ENCODE data around the gene GFM1. TPM values are rescaled to one million over a fixed set of nuclear protein-coding genes. Genes with fewer than 3 reads are reported as not detected.

Gene GFM1
- total and polyA plus RNA-seq, 2 of the 13 experiments (the other 11 are each of a cell fraction or from before 2014, with no cell fraction given), result 10.5 to 59.0 TPM

GRCh38 chr3:158644345-158644908 lies at the start of gene GFM1 (continued):
- TF ChIP-seq, protein P1, sequence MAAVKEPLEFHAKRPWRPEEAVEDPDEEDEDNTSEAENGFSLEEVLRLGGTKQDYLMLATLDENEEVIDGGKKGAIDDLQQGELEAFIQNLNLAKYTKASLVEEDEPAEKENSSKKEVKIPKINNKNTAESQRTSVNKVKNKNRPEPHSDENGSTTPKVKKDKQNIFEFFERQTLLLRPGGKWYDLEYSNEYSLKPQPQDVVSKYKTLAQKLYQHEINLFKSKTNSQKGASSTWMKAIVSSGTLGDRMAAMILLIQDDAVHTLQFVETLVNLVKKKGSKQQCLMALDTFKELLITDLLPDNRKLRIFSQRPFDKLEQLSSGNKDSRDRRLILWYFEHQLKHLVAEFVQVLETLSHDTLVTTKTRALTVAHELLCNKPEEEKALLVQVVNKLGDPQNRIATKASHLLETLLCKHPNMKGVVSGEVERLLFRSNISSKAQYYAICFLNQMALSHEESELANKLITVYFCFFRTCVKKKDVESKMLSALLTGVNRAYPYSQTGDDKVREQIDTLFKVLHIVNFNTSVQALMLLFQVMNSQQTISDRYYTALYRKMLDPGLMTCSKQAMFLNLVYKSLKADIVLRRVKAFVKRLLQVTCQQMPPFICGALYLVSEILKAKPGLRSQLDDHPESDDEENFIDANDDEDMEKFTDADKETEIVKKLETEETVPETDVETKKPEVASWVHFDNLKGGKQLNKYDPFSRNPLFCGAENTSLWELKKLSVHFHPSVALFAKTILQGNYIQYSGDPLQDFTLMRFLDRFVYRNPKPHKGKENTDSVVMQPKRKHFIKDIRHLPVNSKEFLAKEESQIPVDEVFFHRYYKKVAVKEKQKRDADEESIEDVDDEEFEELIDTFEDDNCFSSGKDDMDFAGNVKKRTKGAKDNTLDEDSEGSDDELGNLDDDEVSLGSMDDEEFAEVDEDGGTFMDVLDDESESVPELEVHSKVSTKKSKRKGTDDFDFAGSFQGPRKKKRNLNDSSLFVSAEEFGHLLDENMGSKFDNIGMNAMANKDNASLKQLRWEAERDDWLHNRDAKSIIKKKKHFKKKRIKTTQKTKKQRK (IDR thresholded peaks at IDR 0.05; ENCODE audit: low read length), result no peak
- TF ChIP-seq EHMT2 (IDR thresholded peaks at IDR 0.05; ENCODE audit: borderline replicate concordance, low read depth, low read length) (peak; percentile 96), CREBL2 (CRISPR knock-in tag; IDR thresholded peaks at IDR 0.05; ENCODE audit: borderline replicate concordance) (peak; percentile 79; the same call in 1 of the 2 replicates), NFYC (CRISPR knock-in tag; IDR thresholded peaks at IDR 0.05) (peak; percentile 78), ZBTB25 (CRISPR knock-in tag; IDR thresholded peaks at IDR 0.05) (peak; percentile 99), ZMYM4 (CRISPR knock-in tag; IDR thresholded peaks at IDR 0.05) (peak; percentile 100), SMARCE1 (IDR thresholded peaks at IDR 0.05; ENCODE audit: borderline replicate concordance) (no peak), ZNF878 (CRISPR knock-in tag; IDR thresholded peaks at IDR 0.05) (peak; percentile 95), ZNF496 (CRISPR knock-in tag; IDR thresholded peaks at IDR 0.05; ENCODE audit: insufficient replicate concordance) (no peak), ZNF607 (CRISPR knock-in tag; IDR thresholded peaks at IDR 0.05; ENCODE audit: borderline replicate concordance) (peak; percentile 83), CCDC6 (CRISPR knock-in tag; IDR thresholded peaks at IDR 0.05) (peak; percentile 92), CREM (IDR thresholded peaks at IDR 0.05) (peak; percentile 87), CREM (CRISPR knock-in tag; IDR thresholded peaks at IDR 0.05) (no peak), ZSCAN9 (CRISPR knock-in tag; IDR thresholded peaks at IDR 0.05; ENCODE audit: borderline replicate concordance) (0 out of 2 replicates have a peak, but pooled peaks have one; percentile 77), ZNF432 (CRISPR knock-in tag; IDR thresholded peaks at IDR 0.05; ENCODE audit: borderline replicate concordance) (no peak), KDM5A (IDR thresholded peaks at IDR 0.05; ENCODE audit: borderline replicate concordance, low read length) (peak; percentile 95), GZF1 (CRISPR knock-in tag; IDR thresholded peaks at IDR 0.05) (0 out of 2 replicates have a peak, but pooled peaks have one; percentile 61), EZH2 (conservative IDR thresholded peaks at IDR 0.05; ENCODE audit: low read depth, low read length) (no peak)
- TF ChIP-seq, protein P2, sequence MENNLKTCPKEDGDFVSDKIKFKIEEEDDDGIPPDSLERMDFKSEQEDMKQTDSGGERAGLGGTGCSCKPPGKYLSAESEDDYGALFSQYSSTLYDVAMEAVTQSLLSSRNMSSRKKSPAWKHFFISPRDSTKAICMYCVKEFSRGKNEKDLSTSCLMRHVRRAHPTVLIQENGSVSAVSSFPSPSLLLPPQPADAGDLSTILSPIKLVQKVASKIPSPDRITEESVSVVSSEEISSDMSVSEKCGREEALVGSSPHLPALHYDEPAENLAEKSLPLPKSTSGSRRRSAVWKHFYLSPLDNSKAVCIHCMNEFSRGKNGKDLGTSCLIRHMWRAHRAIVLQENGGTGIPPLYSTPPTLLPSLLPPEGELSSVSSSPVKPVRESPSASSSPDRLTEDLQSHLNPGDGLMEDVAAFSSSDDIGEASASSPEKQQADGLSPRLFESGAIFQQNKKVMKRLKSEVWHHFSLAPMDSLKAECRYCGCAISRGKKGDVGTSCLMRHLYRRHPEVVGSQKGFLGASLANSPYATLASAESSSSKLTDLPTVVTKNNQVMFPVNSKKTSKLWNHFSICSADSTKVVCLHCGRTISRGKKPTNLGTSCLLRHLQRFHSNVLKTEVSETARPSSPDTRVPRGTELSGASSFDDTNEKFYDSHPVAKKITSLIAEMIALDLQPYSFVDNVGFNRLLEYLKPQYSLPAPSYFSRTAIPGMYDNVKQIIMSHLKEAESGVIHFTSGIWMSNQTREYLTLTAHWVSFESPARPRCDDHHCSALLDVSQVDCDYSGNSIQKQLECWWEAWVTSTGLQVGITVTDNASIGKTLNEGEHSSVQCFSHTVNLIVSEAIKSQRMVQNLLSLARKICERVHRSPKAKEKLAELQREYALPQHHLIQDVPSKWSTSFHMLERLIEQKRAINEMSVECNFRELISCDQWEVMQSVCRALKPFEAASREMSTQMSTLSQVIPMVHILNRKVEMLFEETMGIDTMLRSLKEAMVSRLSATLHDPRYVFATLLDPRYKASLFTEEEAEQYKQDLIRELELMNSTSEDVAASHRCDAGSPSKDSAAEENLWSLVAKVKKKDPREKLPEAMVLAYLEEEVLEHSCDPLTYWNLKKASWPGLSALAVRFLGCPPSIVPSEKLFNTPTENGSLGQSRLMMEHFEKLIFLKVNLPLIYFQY (CRISPR knock-in tag; IDR thresholded peaks at IDR 0.05; ENCODE audit: borderline replicate concordance), result peak; percentile 59; the same call in 1 of the 2 replicates
- TF ChIP-seq, protein P3, sequence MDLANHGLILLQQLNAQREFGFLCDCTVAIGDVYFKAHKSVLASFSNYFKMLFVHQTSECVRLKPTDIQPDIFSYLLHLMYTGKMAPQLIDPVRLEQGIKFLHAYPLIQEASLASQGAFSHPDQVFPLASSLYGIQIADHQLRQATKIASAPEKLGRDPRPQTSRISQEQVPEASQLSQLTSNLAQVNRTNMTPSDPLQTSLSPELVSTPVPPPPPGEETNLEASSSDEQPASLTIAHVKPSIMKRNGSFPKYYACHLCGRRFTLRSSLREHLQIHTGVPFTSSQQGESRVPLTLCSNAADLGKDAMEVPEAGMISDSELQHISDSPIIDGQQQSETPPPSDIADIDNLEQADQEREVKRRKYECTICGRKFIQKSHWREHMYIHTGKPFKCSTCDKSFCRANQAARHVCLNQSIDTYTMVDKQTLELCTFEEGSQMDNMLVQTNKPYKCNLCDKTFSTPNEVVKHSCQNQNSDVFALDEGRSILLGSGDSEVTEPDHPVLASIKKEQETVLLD (CRISPR knock-in tag; IDR thresholded peaks at IDR 0.05; ENCODE audit: low read depth), result peak; percentile 91
